Spleen (tissue), 11 donors: ENCODE measurements around the gene CBX2. TPM values are rescaled to one million over a fixed set of nuclear protein-coding genes. Genes with fewer than 3 reads are reported as not detected.

Experiments used
- DNase-seq: peaks from one replicate; pipeline ENCODE4 v3.0.0-alpha.2; 2020
- H3K27ac ChIP-seq, 8 donors: fragments of 200-600 bp; sonication (generic) in 7 of 8; 1 replicate in 4 of 8; 2 replicates in 4 of 8; pipeline versions ENCODE4 v1.5.0 to v1.8.0; 2016 to 2021; ENCODE audit warnings: inconsistent platforms in 4 of 8, mild to moderate bottlenecking in 4 of 8, moderate library complexity in 1 of 8
- H3K27me3 ChIP-seq, 7 donors: fragments of 200-600 bp; sonication (generic) in 6 of 7; replicated peaks in 1 of 7; 1 replicate in 4 of 7; 2 replicates in 3 of 7; pipeline versions ENCODE4 v1.5.0 to v1.8.0; 2016 to 2021; ENCODE audit warnings: inconsistent platforms in 3 of 7, mild to moderate bottlenecking in 1 of 7
- H3K36me3 ChIP-seq, 6 donors: fragments of 200-600 bp; sonication (generic) in 5 of 6; 1 replicate in 4 of 6; 2 replicates in 2 of 6; pipeline versions ENCODE4 v1.5.0 to v1.8.0; 2016 to 2021; ENCODE audit warnings: inconsistent platforms in 2 of 6
- H3K4me1 ChIP-seq, 6 donors: fragments of 200-600 bp; sonication (generic) in 5 of 6; 1 replicate in 3 of 6; 2 replicates in 3 of 6; pipeline versions ENCODE4 v1.5.0 to v1.8.0; 2016 to 2021; ENCODE audit warnings: inconsistent platforms in 3 of 6
- H3K4me3 ChIP-seq, 8 donors: fragments of 200-600 bp; sonication (generic) in 7 of 8; 1 replicate in 4 of 8; 2 replicates in 4 of 8; pipeline versions ENCODE4 v1.5.0 to v1.8.0; 2016 to 2021; ENCODE audit warnings: inconsistent platforms in 4 of 8, mild to moderate bottlenecking in 4 of 8, moderate library complexity in 2 of 8
- H3K9me3 ChIP-seq, 8 donors: fragments of 200-600 bp; sonication (generic) in 7 of 8; 1 replicate in 4 of 8; 2 replicates in 4 of 8; pipeline versions ENCODE4 v1.5.0 to v1.8.0; 2016 to 2021; ENCODE audit warnings: inconsistent platforms in 4 of 8
- CTCF ChIP-seq, 11 experiments: fragments of 200-600 bp in 7 of 11; fragments of 450-650 bp in 4 of 11; sonication (generic) in 4 of 11; IDR thresholded peaks in 8 of 11; conservative IDR thresholded peaks in 3 of 11; 1 replicate in 7 of 11; 2 replicates in 4 of 11; pipeline versions ENCODE4 v1.4.0 to v1.8.0; 2016 to 2021; ENCODE audit warnings: antibody characterized with exemption in 11 of 11, inconsistent platforms in 4 of 11, mild to moderate bottlenecking in 1 of 11
- POLR2A ChIP-seq, 3 donors: fragments of 450-650 bp; IDR thresholded peaks; one replicate each; pipeline ENCODE4 v1.5.1; 2017; ENCODE audit warnings: antibody characterized with exemption in 3 of 3, mild to moderate bottlenecking in 1 of 3
- POLR2AphosphoS5 ChIP-seq, 3 donors: sonication (generic); formaldehyde crosslinking; IDR thresholded peaks; one replicate each; pipeline ENCODE4 v1.5.1; 2017; ENCODE audit warnings: antibody characterized with exemption in 3 of 3
- WGBS, 5 donors: extraction: QIAGEN DNeasy Blood & Tissue Kit in 3 of 5; methylation state at CpG; one replicate each; pipeline versions ENCODE4 v1.1.5 to v1.1.7; 2013 to 2018; 5-methylcytosine and 5-hydroxymethylcytosine counted together
- intact Hi-C: fragments of 100-400 bp; cut with DNase I; formaldehyde crosslinking; loops from one replicate; pipeline ENCODE4 v1.15.0; 2023; ENCODE audit warnings: low total_unique reads
- polyA plus RNA-seq, 3 donors: library from polyadenylated mRNA; stranded (reverse); fragments of 200-250 nt; gene quantifications; one replicate each; pipeline ENCODE4 v1.2.1, GENCODE V29; 2013
- total RNA-seq, 7 donors: library from RNA; depleted of rRNA in 3 of 7; stranded (reverse); fragments of >200 nt in 3 of 7; fragmentation: NEBNext Ultra II Directional in 4 of 7; extraction: Animal tissue kit (Norgen Biotek cat#: 25700) in 4 of 7; gene quantifications; one replicate each; pipeline versions ENCODE4 v1.1.0 to v1.2.1, GENCODE V29; 2016 to 2021
- donor health status: healthy with polysubstance abuse.
- donor health status: DM: no; HTN: no; CAD: no; lungs with moderate emphysema.
- donor health status: DM: no; HTN: no; CAD: no.
- donor health status: Bipolar disorder and iron deficiency.
- donor health status: healthy.
- donor health status: DM: no; HTN: no; CAD: no.
- donor health status: DM: yes; HTN: yes; CAD: no.

Gene CBX2
- total and polyA plus RNA-seq, 10 donors = 0.48 to 6.2 (median 3.3) TPM

GRCh38 chr17:79747508-79748294, 30.2 kb upstream of the CBX2 start:
- no peak overlapping the region for H3K27ac ChIP-seq
- TF ChIP-seq CTCF (IDR thresholded peaks at IDR 0.05 in 8 of 11, conservative IDR thresholded peaks at IDR 0.05 in 3 of 11) = no peak
- TF ChIP-seq POLR2A (IDR thresholded peaks at IDR 0.05) = no peak
- no peak for TF ChIP-seq POLR2AphosphoS5 (IDR thresholded peaks at IDR 0.05)
- peaks cover 0 to 32% (median 20%) of the 10 kb centered on the region in 6 donors for H3K4me1 ChIP-seq
- no peaks in the 10 kb centered on the region for H3K36me3 ChIP-seq
- intact Hi-C loops = loop anchor here (10.0 kb wide), 1 partner anchor 87 kb away; the partner anchor contains the start of gene CBX4
- H3K4me3 ChIP-seq = peak overlapping the region in 1 of 8 donors; percentile 21
- peaks cover 5 to 88% (median 65%) of the 10 kb centered on the region in 7 donors for H3K27me3 ChIP-seq
- WGBS, 5 donors = 3 to 15% (median 4%) methylated on average over 8 to 74 of the region's 74 CpGs; no CpG with 5 or more reads in 1 of the 5 donors
- no peak for DNase-seq
- no peaks in the 10 kb centered on the region for H3K9me3 ChIP-seq

DNA sequence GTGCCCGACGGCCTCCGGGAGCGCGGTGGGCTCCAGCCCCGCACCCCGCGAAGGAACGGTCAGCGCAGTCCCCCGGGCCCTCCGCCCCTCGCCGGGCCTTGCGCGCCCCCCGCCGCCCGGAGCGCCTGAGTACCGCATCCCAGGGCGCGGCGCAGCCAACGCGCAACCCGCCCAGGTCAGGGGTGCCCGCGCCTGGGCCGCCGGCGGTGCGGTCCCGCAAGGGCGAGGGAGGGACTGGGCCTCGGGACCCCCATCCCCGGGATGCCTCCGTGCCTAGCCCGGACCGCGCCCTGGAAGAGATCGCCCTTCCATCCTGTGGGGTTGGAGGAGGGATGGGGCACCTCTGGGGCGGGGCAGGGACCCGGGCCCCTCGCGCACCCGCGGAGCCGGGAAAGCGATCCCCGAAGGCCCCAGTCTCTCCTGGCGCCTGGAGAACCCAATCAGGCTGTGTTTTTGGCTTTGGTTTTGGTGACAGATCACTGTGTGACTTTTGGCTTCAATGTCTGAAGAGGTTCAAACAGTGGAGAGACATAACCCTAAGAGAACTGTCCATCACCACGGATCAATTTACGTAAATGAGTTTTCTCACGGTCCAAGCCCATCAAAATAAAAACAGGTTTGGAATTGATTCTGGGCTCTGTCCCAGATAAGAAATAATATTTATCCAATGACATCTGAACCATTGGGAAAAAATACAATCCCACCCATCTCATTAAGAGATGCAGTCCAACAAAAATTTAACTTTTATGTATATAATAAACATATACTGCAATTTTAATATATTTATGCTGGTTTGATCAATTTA, 29.5 kb upstream of the CBX2 start:
- peak overlapping the region in 1 of 8 donors; percentile 21 for H3K4me3 ChIP-seq
- intact Hi-C loops = loop anchor here (10.0 kb wide), 1 partner anchor 86 kb away; the partner anchor contains the start of gene CBX4
- WGBS, 5 donors = 6 to 20% (median 11%) methylated on average over 20 to 55 of the region's 55 CpGs
- H3K27me3 ChIP-seq = peaks cover 5 to 91% (median 65%) of the 10 kb centered on the region in 7 donors
- H3K9me3 ChIP-seq = no peaks in the 10 kb centered on the region
- no peak for DNase-seq
- TF ChIP-seq CTCF (IDR thresholded peaks at IDR 0.05 in 8 of 11, conservative IDR thresholded peaks at IDR 0.05 in 3 of 11) (no peak), POLR2AphosphoS5 (IDR thresholded peaks at IDR 0.05) (no peak), POLR2A (IDR thresholded peaks at IDR 0.05) (no peak)
- H3K4me1 ChIP-seq = peaks cover 0 to 32% (median 20%) of the 10 kb centered on the region in 6 donors
- no peaks in the 10 kb centered on the region for H3K36me3 ChIP-seq
- no peak overlapping the region for H3K27ac ChIP-seq

GRCh38 chr17:79749156-79749815, 28.7 kb upstream of the CBX2 start:
- WGBS, 5 donors = 57 to 69% (median 62%) methylated on average over 3 of the region's 3 CpGs
- intact Hi-C loops = loop anchor here (10.0 kb wide), 1 partner anchor 86 kb away; the partner anchor contains the start of gene CBX4
- H3K27me3 ChIP-seq = peaks cover 5 to 99% (median 65%) of the 10 kb centered on the region in 7 donors

More at GRCh38 chr17:79749156-79749815, 28.7 kb upstream of the CBX2 start:
- H3K4me3 ChIP-seq = no peak overlapping the region
- TF ChIP-seq POLR2A (IDR thresholded peaks at IDR 0.05) (no peak), CTCF (IDR thresholded peaks at IDR 0.05 in 8 of 11, conservative IDR thresholded peaks at IDR 0.05 in 3 of 11) (no peak), POLR2AphosphoS5 (IDR thresholded peaks at IDR 0.05) (no peak)
- DNase-seq = no peak
- H3K9me3 ChIP-seq = no peaks in the 10 kb centered on the region
- H3K36me3 ChIP-seq = no peaks in the 10 kb centered on the region
- H3K27ac ChIP-seq = no peak overlapping the region
- peaks cover 0 to 32% (median 20%) of the 10 kb centered on the region in 6 donors for H3K4me1 ChIP-seq
